H4 (cell line): ENCODE measurements around the gene CADPS2. TPM values are rescaled to one million over a fixed set of nuclear protein-coding genes. Genes with fewer than 3 reads are reported as not detected.
"Not testable (repeated sequence)": the region's sequence is repeated elsewhere in the genome, so short reads cannot be mapped to it uniquely, and the experiment has no call there.

Source experiments
- DNase-seq: peaks from one replicate; pipeline ENCODE4 v3.0.0-alpha.2; 2015; ENCODE audit warnings: low spot score
- total RNA-seq: library from RNA; depleted of rRNA; stranded (reverse); fragments of >200 nt; shearing (Covaris generic); gene quantifications from 2 replicates; pipeline ENCODE4 v1.2.3, GENCODE V29; 2014

CADPS2 gene
- total RNA-seq, 1 experiment from 2014 or later: 23.3 TPM

DNA sequence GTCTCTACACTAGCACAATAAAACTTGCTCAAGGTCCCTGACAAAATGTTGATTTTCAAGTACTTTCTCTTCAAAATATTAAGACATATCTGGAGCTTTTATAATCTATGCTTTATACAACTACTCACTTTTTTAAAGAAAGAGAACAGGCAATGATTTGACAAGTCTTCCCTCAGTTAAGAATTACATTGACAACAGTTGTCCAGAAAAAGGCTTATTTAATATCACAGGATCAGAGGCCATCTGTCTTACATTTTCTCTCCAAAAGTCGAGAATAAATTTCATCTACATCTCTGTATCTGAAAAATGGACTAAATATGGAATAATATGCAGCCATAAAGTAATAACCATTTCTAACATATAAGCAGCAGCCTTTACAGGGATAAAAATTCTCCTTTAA, 175.3 kb downstream of the CADPS2 start:
- DNase-seq: no peak

DNA sequence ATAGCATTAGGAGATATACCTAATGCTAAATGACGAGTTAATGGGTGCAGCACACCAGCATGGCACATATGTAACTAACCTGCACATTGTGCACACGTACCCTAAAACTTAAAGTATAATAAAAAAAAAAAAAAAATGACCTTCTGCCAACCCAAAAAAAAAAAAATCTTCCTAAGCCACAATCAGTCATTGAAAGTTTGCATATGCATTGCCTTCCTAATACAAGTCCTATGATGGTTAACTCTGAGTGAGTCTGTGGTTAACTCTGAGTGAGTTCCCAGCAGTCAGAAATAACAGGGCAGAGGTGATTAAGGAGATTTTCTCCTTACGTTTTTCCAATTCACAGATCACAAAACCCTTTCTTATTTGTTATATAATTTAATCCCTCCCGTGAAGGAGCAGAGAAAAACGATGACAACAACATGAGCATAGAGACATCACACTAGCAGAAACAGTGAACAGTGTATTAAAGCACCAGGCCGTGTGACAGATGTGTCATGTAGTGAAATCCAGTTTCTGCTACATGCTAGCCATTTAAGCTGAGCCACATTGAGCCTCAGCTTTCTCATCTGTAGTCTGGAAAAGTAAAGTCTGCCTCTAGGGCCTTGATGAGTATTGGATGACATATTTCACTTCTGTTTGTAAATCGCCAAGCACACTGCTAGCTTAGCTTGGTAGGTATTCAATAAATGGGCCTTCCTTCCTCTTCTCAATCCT, 176.2 kb downstream of the CADPS2 start:
- no peak for DNase-seq

- DNase-seq: no peak
Measured at GRCh38 chr7:122706836-122707235, 179.4 kb downstream of the CADPS2 start.

GRCh38 chr7:122702872-122703510, 183.3 kb downstream of the CADPS2 start, which contains the start of gene RNF148:
Gene RNF148, minus strand, starts transcription at chr7:122702922. Its CDS starts 172 bp downstream, at chr7:122702750.
- no peak for DNase-seq

- DNase-seq: no peak
Measured at GRCh38 chr7:122699017-122699416, 187.2 kb downstream of the CADPS2 start, which contains the start of gene RNF133. Gene RNF133, minus strand, starts transcription at chr7:122699117. Its CDS starts 199 bp downstream, at chr7:122698918.

GRCh38 chr7:122695816-122696215, 190.4 kb downstream of the CADPS2 start:
- no peak for DNase-seq

GRCh38 chr7:122694697-122695096, 191.6 kb downstream of the CADPS2 start:
- DNase-seq: no peak

- DNase-seq: no peak
Measured at GRCh38 chr7:122692769-122693309, 193.4 kb downstream of the CADPS2 start.

- no peak for DNase-seq
Measured at GRCh38 chr7:122691569-122692235, 194.6 kb downstream of the CADPS2 start.

- DNase-seq: no peak
Measured at GRCh38 chr7:122689346-122690109, 196.7 kb downstream of the CADPS2 start.

GRCh38 chr7:122688400-122688998, 197.8 kb downstream of the CADPS2 start:
- DNase-seq: no peak

- no peak for DNase-seq
Measured at GRCh38 chr7:122686360-122686878, 199.8 kb downstream of the CADPS2 start.

GRCh38 chr7:122684504-122684903, 201.8 kb downstream of the CADPS2 start:
- DNase-seq: no peak

DNA sequence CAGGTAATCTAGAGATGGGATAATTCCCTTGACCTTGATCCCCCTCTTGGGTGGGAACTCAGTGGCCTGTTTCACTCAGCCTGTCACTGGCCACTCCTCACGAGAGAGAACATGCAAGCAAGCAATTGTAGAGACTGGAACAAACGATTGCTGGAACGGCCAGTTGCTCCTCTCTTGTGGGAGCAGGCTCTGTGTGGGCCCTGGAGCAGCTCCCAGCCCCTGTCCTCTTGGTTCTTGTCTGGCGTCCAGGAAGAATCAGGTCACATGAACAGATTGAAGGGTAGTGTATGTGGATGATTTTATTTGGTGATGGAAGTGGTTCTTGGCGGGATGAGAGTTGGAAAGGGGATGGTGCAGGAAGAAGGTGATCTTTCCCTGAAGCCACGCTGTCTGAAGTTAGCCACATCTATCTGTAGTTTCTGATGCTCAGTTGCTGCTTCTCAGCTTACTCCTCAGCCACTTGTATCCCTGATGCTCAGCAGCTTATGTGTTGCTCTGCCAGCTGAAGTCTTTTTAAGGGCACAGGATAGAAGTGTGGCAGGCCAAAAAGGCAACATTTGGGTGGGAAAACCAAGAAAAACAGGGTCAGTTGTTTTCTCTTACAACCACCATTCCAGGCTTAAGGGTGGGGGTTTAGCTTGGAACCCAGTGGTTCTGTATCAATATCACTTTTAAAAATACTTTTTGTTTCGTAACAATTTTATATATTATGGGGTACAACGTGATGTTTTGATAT, 203.3 kb downstream of the CADPS2 start:
- DNase-seq: no peak

DNA sequence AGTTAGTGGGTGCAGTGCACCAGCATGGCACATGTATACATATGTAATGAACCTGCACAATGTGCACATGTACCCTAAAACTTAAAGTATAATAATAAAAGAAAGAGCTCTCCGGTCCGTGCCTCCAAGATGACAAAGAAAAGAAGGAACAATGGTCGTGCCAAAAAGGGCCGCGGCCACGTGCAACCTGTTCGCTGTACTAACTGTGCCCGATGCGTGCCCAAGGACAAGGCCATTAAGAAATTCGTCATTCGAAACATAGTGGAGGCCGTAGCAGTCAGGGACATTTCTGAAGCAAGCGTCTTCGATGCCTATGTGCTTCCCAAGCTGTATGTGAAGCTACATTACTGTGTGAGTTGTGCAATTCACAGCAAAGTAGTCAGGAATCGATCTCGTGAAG, 205.1 kb downstream of the CADPS2 start:
- not testable (repeated sequence) for DNase-seq

GRCh38 chr7:122679813-122680212, 206.4 kb downstream of the CADPS2 start:
- no peak for DNase-seq

DNA sequence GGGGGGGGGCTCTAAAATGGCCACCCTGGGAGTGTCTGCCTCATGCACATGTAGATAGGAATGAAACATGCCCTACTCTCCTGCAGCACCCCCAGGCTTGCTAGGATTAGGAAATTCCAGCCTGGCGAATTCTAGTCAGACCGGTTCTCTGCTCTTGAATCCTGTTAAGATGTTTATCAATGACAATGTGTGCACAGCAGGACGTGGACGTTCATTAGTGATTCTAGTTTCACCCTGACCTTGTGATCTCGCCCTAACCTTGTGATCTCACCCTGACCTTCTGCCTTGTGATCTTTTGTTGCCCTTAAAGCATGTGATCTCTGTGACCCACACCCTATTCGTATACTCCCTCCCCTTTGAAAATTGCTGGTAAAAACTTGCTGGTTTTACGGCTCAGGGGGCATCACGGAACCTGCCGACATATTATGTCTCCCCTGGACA, 207.0 kb downstream of the CADPS2 start:
- not testable (repeated sequence) for DNase-seq

- DNase-seq: no peak
Measured at GRCh38 chr7:122677149-122677548, 209.1 kb downstream of the CADPS2 start.

DNA sequence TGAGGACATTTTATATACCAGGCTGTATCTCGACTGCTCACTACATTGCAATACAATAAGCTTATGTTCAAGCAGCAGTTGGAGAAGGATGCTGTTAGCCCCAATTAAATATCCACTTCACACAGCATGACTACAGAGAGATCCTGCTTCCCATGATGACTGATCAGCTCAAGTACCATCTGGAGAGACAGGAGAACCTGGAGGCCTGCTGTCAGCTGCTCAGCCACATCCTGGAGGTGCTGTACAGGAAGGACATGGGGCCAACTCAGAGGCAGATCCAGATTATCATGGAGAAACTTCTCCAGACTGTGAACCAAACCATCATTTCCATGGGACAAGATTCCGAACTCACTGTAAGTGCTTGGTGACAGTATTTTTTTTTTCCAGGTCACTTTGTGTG, 209.8 kb downstream of the CADPS2 start:
- peak; percentile 17 for DNase-seq

GRCh38 chr7:122675621-122676020, 210.6 kb downstream of the CADPS2 start:
- no peak for DNase-seq
